Glutamatergic neuron (in vitro differentiated cells): ENCODE data around the gene MPZL3. TPM values are rescaled to one million over a fixed set of nuclear protein-coding genes. Genes with fewer than 3 reads are reported as not detected.
A peak's percentile ranks its signal among the peaks of the same experiment; 100 is the strongest.

Experiments
- DNase-seq: peaks from one replicate; pipeline ENCODE4 v3.0.0; 2022
- H3K27ac Mint-ChIP-seq: one replicate; pipeline ENCODE4 v1.8.0; 2020; ENCODE audit warnings: mild to moderate bottlenecking, mixed read lengths, inconsistent platforms; ENCODE audit not compliant: unreplicated experiment
- H3K27me3 Mint-ChIP-seq: one replicate; pipeline ENCODE4 v1.8.0; 2020; ENCODE audit warnings: mild to moderate bottlenecking, moderate library complexity, mixed read lengths, inconsistent platforms; ENCODE audit not compliant: unreplicated experiment
- H3K36me3 Mint-ChIP-seq: one replicate; pipeline ENCODE4 v1.8.0; 2020; ENCODE audit warnings: mild to moderate bottlenecking, mixed read lengths, inconsistent platforms; ENCODE audit not compliant: unreplicated experiment
- H3K4me1 Mint-ChIP-seq: one replicate; pipeline ENCODE4 v1.8.0; 2020; ENCODE audit warnings: mild to moderate bottlenecking, low read depth, mixed read lengths, inconsistent platforms; ENCODE audit not compliant: unreplicated experiment
- H3K4me3 Mint-ChIP-seq: one replicate; pipeline ENCODE4 v1.8.0; 2020; ENCODE audit warnings: mild to moderate bottlenecking, mixed read lengths, inconsistent platforms; ENCODE audit not compliant: unreplicated experiment
- H3K9me3 Mint-ChIP-seq: one replicate; pipeline ENCODE4 v1.8.0; 2020; ENCODE audit warnings: mild to moderate bottlenecking, moderate library complexity, mixed read lengths, inconsistent platforms; ENCODE audit not compliant: unreplicated experiment
- total RNA-seq: library from RNA; stranded (reverse); fragmentation: NEBNext Ultra II Directional; extraction: Animal tissue kit (Norgen Biotek cat#: 25700); gene quantifications from one replicate; pipeline ENCODE4 v1.2.1, GENCODE V29; 2021; ENCODE audit not compliant: unreplicated experiment
- TF ChIP-seq, protein P1 (sequence below): fragments of 200-600 bp; sonication (generic); IDR thresholded peaks from one replicate; pipeline ENCODE4 v1.5.0; 2021; ENCODE audit not compliant: partially characterized antibody, unreplicated experiment

The MPZL3 gene
- total RNA-seq, 1 donor from 2014 or later, result 0.54 TPM

DNA sequence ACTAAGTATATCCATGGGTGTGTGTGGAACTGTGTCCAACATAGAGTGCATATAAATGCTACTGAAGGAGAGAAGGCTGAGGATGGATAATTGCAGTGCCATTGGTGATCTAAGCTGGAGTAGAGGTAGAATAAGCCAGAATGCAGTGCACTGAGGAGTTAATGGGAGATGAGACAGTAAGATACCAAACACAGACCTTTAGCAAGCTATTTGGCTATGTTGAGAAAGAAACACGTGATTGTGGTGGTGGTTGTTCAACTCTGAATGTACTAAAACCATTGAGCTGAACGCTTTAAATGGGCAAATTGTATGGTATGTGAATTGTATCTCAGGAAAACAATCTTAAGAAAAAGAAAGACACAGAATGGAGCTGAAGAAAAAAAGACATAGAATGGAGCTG is 50.2 kb downstream of the MPZL3 start:
- no peaks in the 10 kb centered on the region for H3K36me3 Mint-ChIP-seq
- H3K4me1 Mint-ChIP-seq, result no peaks in the 10 kb centered on the region
- H3K27ac Mint-ChIP-seq, result no peak overlapping the region
- no peaks in the 10 kb centered on the region for H3K9me3 Mint-ChIP-seq
- H3K4me3 Mint-ChIP-seq, result no peak overlapping the region
- no peak for DNase-seq
- TF ChIP-seq, protein P1, sequence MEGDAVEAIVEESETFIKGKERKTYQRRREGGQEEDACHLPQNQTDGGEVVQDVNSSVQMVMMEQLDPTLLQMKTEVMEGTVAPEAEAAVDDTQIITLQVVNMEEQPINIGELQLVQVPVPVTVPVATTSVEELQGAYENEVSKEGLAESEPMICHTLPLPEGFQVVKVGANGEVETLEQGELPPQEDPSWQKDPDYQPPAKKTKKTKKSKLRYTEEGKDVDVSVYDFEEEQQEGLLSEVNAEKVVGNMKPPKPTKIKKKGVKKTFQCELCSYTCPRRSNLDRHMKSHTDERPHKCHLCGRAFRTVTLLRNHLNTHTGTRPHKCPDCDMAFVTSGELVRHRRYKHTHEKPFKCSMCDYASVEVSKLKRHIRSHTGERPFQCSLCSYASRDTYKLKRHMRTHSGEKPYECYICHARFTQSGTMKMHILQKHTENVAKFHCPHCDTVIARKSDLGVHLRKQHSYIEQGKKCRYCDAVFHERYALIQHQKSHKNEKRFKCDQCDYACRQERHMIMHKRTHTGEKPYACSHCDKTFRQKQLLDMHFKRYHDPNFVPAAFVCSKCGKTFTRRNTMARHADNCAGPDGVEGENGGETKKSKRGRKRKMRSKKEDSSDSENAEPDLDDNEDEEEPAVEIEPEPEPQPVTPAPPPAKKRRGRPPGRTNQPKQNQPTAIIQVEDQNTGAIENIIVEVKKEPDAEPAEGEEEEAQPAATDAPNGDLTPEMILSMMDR, result no peak
- H3K27me3 Mint-ChIP-seq, result no peaks in the 10 kb centered on the region

DNA sequence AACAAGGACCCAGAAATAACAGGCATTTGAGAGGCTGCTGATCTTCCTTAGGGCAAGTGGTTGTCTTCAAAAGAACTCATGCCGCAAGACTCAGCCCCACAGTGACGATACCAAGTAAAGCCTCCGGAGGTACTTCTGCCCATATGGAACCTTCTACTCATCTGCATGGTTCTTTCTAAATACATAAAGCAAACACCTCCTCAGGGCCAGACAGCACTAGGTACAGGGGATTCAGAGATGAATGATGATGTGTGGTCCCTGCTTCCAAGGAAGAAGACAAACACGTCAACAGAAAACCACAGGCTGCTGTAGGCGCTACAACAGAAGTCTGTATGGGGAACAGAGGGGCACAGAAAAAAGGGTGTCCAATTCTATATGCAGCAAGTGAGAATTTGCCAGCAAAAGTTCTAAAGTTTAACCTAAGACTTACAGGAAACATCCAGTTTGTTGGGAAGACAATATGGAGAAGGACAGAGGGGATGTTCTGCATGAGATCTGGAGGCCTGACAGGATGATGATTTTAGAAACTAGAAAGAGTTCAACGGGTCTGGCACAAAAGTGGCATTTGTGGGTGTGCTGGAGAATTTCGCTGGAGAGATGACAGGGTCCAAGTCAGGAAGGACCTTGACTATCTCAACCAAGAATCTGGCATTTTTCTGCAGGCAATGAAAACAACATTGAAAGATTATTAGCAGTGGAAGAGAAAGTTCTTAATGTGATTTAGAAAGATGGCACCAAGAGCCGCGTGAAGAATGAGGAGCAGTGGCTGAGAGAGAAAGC is 51.1 kb downstream of the MPZL3 start:
- Mint-ChIP-seq H3K4me1 (no peaks in the 10 kb centered on the region), H3K27me3 (no peaks in the 10 kb centered on the region), H3K27ac (no peak overlapping the region), H3K9me3 (no peaks in the 10 kb centered on the region), H3K36me3 (no peaks in the 10 kb centered on the region), H3K4me3 (no peak overlapping the region)
- TF ChIP-seq, protein P1, result no peak
- no peak for DNase-seq

DNA sequence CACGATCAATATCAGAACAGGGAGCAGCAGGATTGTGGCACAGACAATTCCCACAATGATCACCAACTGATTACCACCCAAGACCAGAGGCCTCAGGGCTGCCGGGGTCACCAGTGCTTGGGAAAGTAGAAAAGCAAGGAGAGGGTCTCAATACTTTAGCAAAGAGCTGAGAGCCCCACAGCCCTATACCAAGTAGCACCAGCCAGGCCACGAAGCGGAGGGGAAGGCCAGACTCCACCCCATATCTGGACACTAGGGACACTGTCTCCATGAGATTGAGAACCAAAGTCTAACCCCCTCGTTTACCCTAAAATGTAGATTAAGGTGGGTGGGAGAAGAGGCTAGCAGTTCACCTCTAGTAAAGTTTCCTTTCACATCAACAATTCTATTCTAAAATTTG is 51.7 kb downstream of the MPZL3 start:
- H3K4me3 Mint-ChIP-seq, result no peak overlapping the region
- DNase-seq, result no peak
- TF ChIP-seq, protein P1, result no peak
- H3K4me1 Mint-ChIP-seq, result no peaks in the 10 kb centered on the region
- no peaks in the 10 kb centered on the region for H3K36me3 Mint-ChIP-seq
- no peaks in the 10 kb centered on the region for H3K9me3 Mint-ChIP-seq
- H3K27me3 Mint-ChIP-seq, result no peaks in the 10 kb centered on the region
- no peak overlapping the region for H3K27ac Mint-ChIP-seq

DNA sequence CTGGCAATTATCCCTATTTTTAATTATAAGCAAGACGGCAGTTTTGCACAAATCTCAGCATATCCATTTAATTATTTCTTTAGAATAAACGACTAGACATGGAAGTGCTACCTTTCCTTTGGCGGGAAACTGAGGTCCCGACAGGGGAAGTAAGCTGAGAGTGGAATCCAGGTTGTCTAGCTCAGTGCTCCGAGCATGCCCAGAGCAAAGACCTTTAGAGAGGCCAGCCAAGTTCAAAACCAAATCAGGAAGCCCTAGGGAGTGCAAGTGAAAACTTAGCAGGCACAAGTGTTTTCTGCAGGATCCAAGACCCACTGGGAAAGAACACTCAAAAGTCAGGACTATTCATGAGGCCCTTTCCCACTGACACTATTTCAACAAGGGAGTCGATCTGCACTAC is 53.0 kb downstream of the MPZL3 start:
- H3K4me3 Mint-ChIP-seq, result no peak overlapping the region

DNA sequence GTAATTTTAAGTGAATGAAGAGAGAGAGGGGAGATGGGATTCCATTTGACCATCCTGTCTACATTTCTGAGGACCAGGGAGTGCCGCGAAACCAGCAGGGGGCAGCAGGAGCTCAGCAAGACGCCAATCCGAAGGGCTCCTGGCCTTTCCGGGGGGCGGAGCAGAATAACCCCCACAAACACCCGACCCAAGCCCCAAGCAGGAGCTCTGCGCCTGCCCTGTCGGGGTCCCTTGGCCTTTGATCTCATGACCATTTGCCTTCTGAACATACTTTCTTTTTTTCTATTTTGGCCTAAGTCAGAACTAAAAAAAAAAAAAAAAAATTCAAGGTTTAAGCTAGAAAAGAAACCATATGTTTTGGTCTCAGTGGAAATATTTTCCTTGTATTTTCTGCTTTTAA is 53.8 kb downstream of the MPZL3 start:
- Mint-ChIP-seq H3K4me3 (peak overlapping the region; percentile 22), H3K27me3 (no peaks in the 10 kb centered on the region), H3K9me3 (no peaks in the 10 kb centered on the region), H3K36me3 (no peaks in the 10 kb centered on the region), H3K4me1 (no peaks in the 10 kb centered on the region), H3K27ac (no peak overlapping the region)
- peak; percentile 87 for DNase-seq
- TF ChIP-seq, protein P1, result peak; percentile 80

More for the DNA sequence above, 53.0 kb downstream of the MPZL3 start:
- no peak for DNase-seq
- H3K27ac Mint-ChIP-seq, result no peak overlapping the region
- no peaks in the 10 kb centered on the region for H3K36me3 Mint-ChIP-seq
- H3K4me1 Mint-ChIP-seq, result no peaks in the 10 kb centered on the region
- TF ChIP-seq, protein P1, result no peak
- no peaks in the 10 kb centered on the region for H3K9me3 Mint-ChIP-seq
- no peaks in the 10 kb centered on the region for H3K27me3 Mint-ChIP-seq
